Measurements from ENCODE around the gene ZWILCH. TPM values are rescaled to one million over a fixed set of nuclear protein-coding genes. Genes with fewer than 3 reads are reported as not detected.
A peak's percentile ranks its signal among the peaks of the same experiment; 100 is the strongest.

Gene ZWILCH
- total and polyA plus RNA-seq, 2 donors (not counting 3 experiments of a cell fraction or from before 2014, with no cell fraction given): 9.3 to 28.8 TPM

DNA sequence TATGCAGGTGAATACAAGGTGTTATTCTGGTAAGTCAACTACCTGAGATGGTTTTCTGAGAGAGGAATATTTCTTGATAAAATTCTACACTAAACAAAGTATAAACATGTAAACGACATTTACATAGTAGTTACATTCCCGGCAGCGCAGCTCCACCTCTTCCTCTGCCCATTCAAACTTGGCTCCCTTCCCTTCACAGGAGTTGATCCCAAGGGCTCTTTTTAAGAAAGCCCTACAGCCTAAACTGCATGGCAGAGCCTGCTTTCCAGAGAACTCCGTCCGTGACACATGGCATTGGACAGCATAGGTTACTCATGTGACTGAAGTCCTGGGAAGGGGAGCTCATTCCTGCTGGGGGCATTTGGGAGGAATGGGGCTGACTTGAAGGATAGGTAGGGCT, 82.6 kb downstream of the ZWILCH start:
- CTCF ChIA-PET: interaction anchor here (1.0 to 1.2 kb wide), 2 partner anchors 16 to 264 kb away, joined by 3 to 5 read pairs; no protein-coding TSS in a partner anchor
- no peaks in the 10 kb centered on the region for H3K4me1 ChIP-seq (ENCODE audit: control insufficient read depth, extremely low read depth, insufficient read depth, low read length)
- no peaks in the 10 kb centered on the region for H3K9me3 ChIP-seq (replicated peaks; ENCODE audit: control insufficient read depth, insufficient read depth, low read length)
- no peaks in the 10 kb centered on the region for H3K36me3 ChIP-seq (ENCODE audit: control insufficient read depth in 2 of 2, extremely low read depth in 1 of 2, insufficient read depth in 2 of 2, low read length in 2 of 2)
- FAIRE-seq (no peak), DNase-seq (ENCODE audit: low read depth, low spot score) (peak; percentile 19)
- H3K4me2 ChIP-seq (ENCODE audit: insufficient read depth, low read length): no peak overlapping the region
- POLR2A ChIA-PET: interaction anchor here (0.6 kb wide), 1 partner anchor 264 kb away, joined by 4 read pairs; no protein-coding TSS in a partner anchor
- intact Hi-C loops (cut with micrococcal nuclease) (no loop called here), dilution Hi-C loops (cut with MboI; ENCODE audit: extremely low pct_ligation_motif_present, low sequenced_read_pairs) (no loop called here)
- BruUV-seq (replicated peaks): no TSS peak
- H3K27ac ChIP-seq (ENCODE audit: insufficient read depth, low read depth, low read length): no peak overlapping the region
- H4K20me1 ChIP-seq (replicated peaks; ENCODE audit: control insufficient read depth, extremely low read depth, insufficient read depth, low read length): no peaks in the 10 kb centered on the region
- no peaks in the 10 kb centered on the region for H3K9me1 ChIP-seq (replicated peaks; ENCODE audit: control insufficient read depth, extremely low read depth, insufficient read depth, low read length)
- no peak overlapping the region for H3K9ac ChIP-seq (replicated peaks; ENCODE audit: extremely low read depth, insufficient read depth, low read length)
- H3K4me3 ChIP-seq (replicated peaks in 1 of 3; ENCODE audit: insufficient read depth in 1 of 3, low read depth in 1 of 3, low read length in 3 of 3): no peak overlapping the region
- H2AFZ ChIP-seq (ENCODE audit: low read depth, low read length): no peak overlapping the region
- TF ChIP-seq EZH2 (IDR thresholded peaks at IDR 0.05; ENCODE audit: borderline replicate concordance, low read depth, low read length, severe bottlenecking) (no peak), GATA2 (IDR thresholded peaks at IDR 0.05; ENCODE audit: insufficient read depth, insufficient read length, low read depth, low read length) (no peak), JUN (IDR thresholded peaks at IDR 0.05; ENCODE audit: borderline replicate concordance, insufficient read depth, insufficient read length, low read depth) (no peak), POLR2A (IDR thresholded peaks at IDR 0.05; ENCODE audit: low read depth, low read length) (no peak), MYC (IDR thresholded peaks at IDR 0.05; ENCODE audit: low read depth, low read length) (no peak), POLR2AphosphoS5 (IDR thresholded peaks at IDR 0.05; ENCODE audit: insufficient read depth, low read depth, low read length) (no peak), FOS (IDR thresholded peaks at IDR 0.05; ENCODE audit: borderline replicate concordance, insufficient read depth, low read length) (no peak)
- TF ChIP-seq, protein P1, sequence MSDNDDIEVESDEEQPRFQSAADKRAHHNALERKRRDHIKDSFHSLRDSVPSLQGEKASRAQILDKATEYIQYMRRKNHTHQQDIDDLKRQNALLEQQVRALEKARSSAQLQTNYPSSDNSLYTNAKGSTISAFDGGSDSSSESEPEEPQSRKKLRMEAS (IDR thresholded peaks at IDR 0.05; ENCODE audit: insufficient read depth, insufficient read length): no peak
- H3K79me2 ChIP-seq (ENCODE audit: control insufficient read depth, insufficient read depth, low read length): no peaks in the 10 kb centered on the region
- H3K27me3 ChIP-seq (ENCODE audit: control insufficient read depth in 2 of 2, insufficient read depth in 2 of 2, low read length in 2 of 2): no peaks in the 10 kb centered on the region

DNA sequence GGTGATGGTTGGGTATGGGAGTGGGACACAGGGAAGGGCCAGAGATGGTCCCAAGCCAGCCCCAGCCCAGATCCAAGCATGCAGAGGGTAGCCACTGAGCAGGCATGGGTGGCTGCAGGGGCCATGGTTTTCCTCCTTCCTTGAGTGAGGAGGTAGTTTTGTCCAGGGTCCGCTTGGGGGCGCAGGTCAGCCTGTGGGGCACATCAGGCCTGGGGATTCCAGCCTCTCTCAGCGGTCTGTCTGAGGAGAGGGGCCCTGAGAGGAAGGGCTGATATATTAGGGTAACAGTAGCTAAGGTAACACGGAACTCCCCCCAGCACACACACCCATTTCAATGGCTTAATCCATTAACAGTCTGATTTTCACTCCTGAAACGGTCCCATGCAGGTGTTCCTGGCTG, 83.4 kb downstream of the ZWILCH start:
- ChIA-PET POLR2A (no interaction called here), CTCF (interaction anchor here (1.2 kb wide), 1 partner anchor 15 kb away, joined by 3 read pairs; no protein-coding TSS in a partner anchor)
- Histone ChIP-seq H3K4me1 (ENCODE audit: control insufficient read depth, extremely low read depth, insufficient read depth, low read length) (no peaks in the 10 kb centered on the region), H3K4me2 (ENCODE audit: insufficient read depth, low read length) (no peak overlapping the region), H3K27ac (ENCODE audit: insufficient read depth, low read depth, low read length) (no peak overlapping the region), H3K9me3 (replicated peaks; ENCODE audit: control insufficient read depth, insufficient read depth, low read length) (no peaks in the 10 kb centered on the region), H2AFZ (ENCODE audit: low read depth, low read length) (no peak overlapping the region), H3K27me3 (ENCODE audit: control insufficient read depth in 2 of 2, insufficient read depth in 2 of 2, low read length in 2 of 2) (no peaks in the 10 kb centered on the region), H3K36me3 (ENCODE audit: control insufficient read depth in 2 of 2, extremely low read depth in 1 of 2, insufficient read depth in 2 of 2, low read length in 2 of 2) (no peaks in the 10 kb centered on the region), H3K4me3 (replicated peaks in 1 of 3; ENCODE audit: insufficient read depth in 1 of 3, low read depth in 1 of 3, low read length in 3 of 3) (no peak overlapping the region), H3K79me2 (ENCODE audit: control insufficient read depth, insufficient read depth, low read length) (no peaks in the 10 kb centered on the region), H3K9me1 (replicated peaks; ENCODE audit: control insufficient read depth, extremely low read depth, insufficient read depth, low read length) (no peaks in the 10 kb centered on the region), H3K9ac (replicated peaks; ENCODE audit: extremely low read depth, insufficient read depth, low read length) (no peak overlapping the region), H4K20me1 (replicated peaks; ENCODE audit: control insufficient read depth, extremely low read depth, insufficient read depth, low read length) (no peaks in the 10 kb centered on the region)
- FAIRE-seq (no peak), DNase-seq (ENCODE audit: low read depth, low spot score) (no peak)
- TF ChIP-seq, protein P1 (IDR thresholded peaks at IDR 0.05; ENCODE audit: insufficient read depth, insufficient read length): no peak
- TF ChIP-seq, protein P2, sequence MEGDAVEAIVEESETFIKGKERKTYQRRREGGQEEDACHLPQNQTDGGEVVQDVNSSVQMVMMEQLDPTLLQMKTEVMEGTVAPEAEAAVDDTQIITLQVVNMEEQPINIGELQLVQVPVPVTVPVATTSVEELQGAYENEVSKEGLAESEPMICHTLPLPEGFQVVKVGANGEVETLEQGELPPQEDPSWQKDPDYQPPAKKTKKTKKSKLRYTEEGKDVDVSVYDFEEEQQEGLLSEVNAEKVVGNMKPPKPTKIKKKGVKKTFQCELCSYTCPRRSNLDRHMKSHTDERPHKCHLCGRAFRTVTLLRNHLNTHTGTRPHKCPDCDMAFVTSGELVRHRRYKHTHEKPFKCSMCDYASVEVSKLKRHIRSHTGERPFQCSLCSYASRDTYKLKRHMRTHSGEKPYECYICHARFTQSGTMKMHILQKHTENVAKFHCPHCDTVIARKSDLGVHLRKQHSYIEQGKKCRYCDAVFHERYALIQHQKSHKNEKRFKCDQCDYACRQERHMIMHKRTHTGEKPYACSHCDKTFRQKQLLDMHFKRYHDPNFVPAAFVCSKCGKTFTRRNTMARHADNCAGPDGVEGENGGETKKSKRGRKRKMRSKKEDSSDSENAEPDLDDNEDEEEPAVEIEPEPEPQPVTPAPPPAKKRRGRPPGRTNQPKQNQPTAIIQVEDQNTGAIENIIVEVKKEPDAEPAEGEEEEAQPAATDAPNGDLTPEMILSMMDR (IDR thresholded peaks at IDR 0.05; ENCODE audit: extremely low read depth in 1 of 2, insufficient read depth in 1 of 2, low read depth in 1 of 2, low read length in 2 of 2): peak; percentile 9
- TF ChIP-seq FOS (IDR thresholded peaks at IDR 0.05; ENCODE audit: borderline replicate concordance, insufficient read depth, low read length): no peak
- dilution Hi-C loops (cut with MboI; ENCODE audit: extremely low pct_ligation_motif_present, low sequenced_read_pairs): no loop called here
- intact Hi-C loops (cut with micrococcal nuclease): no loop called here
- no TSS peak for BruUV-seq (replicated peaks)

All from endothelial cell of umbilical vein (primary cell).